H1 (cell line): Measurements from ENCODE around the gene RXFP4.

Experiments
- BRCA1 ChIP-seq: IDR thresholded peaks from 2 replicates; pipeline ENCODE4 v1.6.1; 2012; ENCODE audit warnings: low read depth, low read length, improper control_type of control experiment
- CEBPB ChIP-seq: IDR thresholded peaks from 2 replicates; pipeline ENCODE4 v1.6.1; 2012; ENCODE audit warnings: low read depth, low read length
- EP300 ChIP-seq, 2 experiments: IDR thresholded peaks; 1 replicate in 1 of 2; 2 replicates in 1 of 2; pipeline ENCODE4 v1.6.1; 2011 to 2012; ENCODE audit warnings: low read depth in 2 of 2, low read length in 2 of 2, mild to moderate bottlenecking in 2 of 2, borderline replicate concordance in 1 of 2, inconsistent platforms in 1 of 2, moderate library complexity in 1 of 2
- EZH2 ChIP-seq: fragments of 200-600 bp; sonication (generic); IDR thresholded peaks from 2 replicates; pipeline ENCODE4 v1.7.1; 2012; ENCODE audit warnings: low read depth, mild to moderate bottlenecking, moderate library complexity, low read length, inconsistent platforms; ENCODE audit not compliant: severe bottlenecking
- PHF8 ChIP-seq: fragments of 200-600 bp; sonication (generic); conservative IDR thresholded peaks from 2 replicates; pipeline ENCODE4 v1.7.1; 2012; ENCODE audit warnings: low read depth, mild to moderate bottlenecking, inconsistent platforms, low read length, moderate library complexity
- POLR2A ChIP-seq, 2 experiments: IDR thresholded peaks; 1 replicate in 1 of 2; 2 replicates in 1 of 2; pipeline ENCODE4 v1.6.1; 2011; ENCODE audit warnings: low read depth in 2 of 2, low read length in 2 of 2, mild to moderate bottlenecking in 2 of 2; ENCODE audit errors: control extremely low read depth in 1 of 2
- SAP30 ChIP-seq: fragments of 300-600 bp; sonication (generic); IDR thresholded peaks from 2 replicates; pipeline ENCODE4 v1.7.1; 2012; ENCODE audit warnings: low read length, moderate library complexity, mild to moderate bottlenecking, inconsistent platforms; ENCODE audit not compliant: insufficient read depth, insufficient replicate concordance
- SP1 ChIP-seq: IDR thresholded peaks from 2 replicates; pipeline ENCODE4 v1.6.1; 2011; ENCODE audit warnings: low read depth, low read length
- YY1 ChIP-seq: IDR thresholded peaks from 2 replicates; pipeline ENCODE4 v1.6.1; 2011; ENCODE audit warnings: low read depth, mild to moderate bottlenecking, low read length
- ZNF274 ChIP-seq: IDR thresholded peaks from 2 replicates; pipeline ENCODE4 v1.7.0; 2012; ENCODE audit warnings: low read length, borderline replicate concordance; ENCODE audit errors: extremely low read depth
- TF ChIP-seq, protein P1 (sequence below): IDR thresholded peaks from 2 replicates; pipeline ENCODE4 v1.6.1; 2012; ENCODE audit warnings: inconsistent platforms
- TF ChIP-seq, protein P2 (sequence below), 3 experiments: IDR thresholded peaks; 1 replicate in 2 of 3; 2 replicates in 1 of 3; pipeline versions ENCODE4 v1.5.1 to v1.6.1; 2011; ENCODE audit warnings: low read length in 3 of 3, mild to moderate bottlenecking in 3 of 3, inconsistent platforms in 2 of 3, low read depth in 1 of 3, moderate library complexity in 1 of 3; ENCODE audit not compliant: insufficient read depth in 1 of 3; ENCODE audit errors: control extremely low read depth in 1 of 3
- TF ChIP-seq, protein P3 (sequence below): IDR thresholded peaks from 2 replicates; pipeline ENCODE4 v1.6.1; 2012; ENCODE audit warnings: inconsistent platforms
- TF ChIP-seq, protein P4 (sequence below): IDR thresholded peaks from 2 replicates; pipeline ENCODE4 v1.6.1; 2012; ENCODE audit warnings: low read length, inconsistent platforms

DNA sequence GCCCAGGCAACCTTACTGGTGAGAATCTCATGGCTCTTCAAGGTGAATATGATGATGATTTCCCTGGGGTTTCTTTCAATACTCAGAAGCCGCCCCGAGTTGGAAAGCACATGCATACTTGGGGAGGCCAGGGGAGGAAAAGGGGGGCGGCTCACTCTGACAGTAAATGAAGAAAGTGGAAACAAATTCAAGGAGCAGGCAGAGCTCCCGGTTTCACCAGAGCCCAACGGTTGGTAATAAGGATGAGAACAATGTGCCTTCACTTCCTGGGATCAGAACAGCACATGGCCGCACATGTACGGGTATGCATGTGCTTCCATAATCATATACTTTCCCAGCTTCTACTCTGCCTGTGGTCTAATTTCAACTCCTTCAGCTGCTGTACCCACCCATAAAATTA lies 40.7 kb downstream of the RXFP4 start:
- TF ChIP-seq PHF8 (no peak), BRCA1 (no peak), SAP30 (no peak), EZH2 (no peak), CEBPB (no peak), ZNF274 (no peak), SP1 (no peak), POLR2A (IDR thresholded peaks at IDR 0.05; ENCODE audit: control extremely low read depth in 1 of 2, low read depth in 2 of 2, low read length in 2 of 2) (no peak), EP300 (IDR thresholded peaks at IDR 0.05; ENCODE audit: borderline replicate concordance in 1 of 2, low read depth in 2 of 2, low read length in 2 of 2) (no peak), YY1 (no peak)
- TF ChIP-seq, protein P1, sequence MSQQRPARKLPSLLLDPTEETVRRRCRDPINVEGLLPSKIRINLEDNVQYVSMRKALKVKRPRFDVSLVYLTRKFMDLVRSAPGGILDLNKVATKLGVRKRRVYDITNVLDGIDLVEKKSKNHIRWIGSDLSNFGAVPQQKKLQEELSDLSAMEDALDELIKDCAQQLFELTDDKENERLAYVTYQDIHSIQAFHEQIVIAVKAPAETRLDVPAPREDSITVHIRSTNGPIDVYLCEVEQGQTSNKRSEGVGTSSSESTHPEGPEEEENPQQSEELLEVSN, result no peak
- TF ChIP-seq, protein P2, sequence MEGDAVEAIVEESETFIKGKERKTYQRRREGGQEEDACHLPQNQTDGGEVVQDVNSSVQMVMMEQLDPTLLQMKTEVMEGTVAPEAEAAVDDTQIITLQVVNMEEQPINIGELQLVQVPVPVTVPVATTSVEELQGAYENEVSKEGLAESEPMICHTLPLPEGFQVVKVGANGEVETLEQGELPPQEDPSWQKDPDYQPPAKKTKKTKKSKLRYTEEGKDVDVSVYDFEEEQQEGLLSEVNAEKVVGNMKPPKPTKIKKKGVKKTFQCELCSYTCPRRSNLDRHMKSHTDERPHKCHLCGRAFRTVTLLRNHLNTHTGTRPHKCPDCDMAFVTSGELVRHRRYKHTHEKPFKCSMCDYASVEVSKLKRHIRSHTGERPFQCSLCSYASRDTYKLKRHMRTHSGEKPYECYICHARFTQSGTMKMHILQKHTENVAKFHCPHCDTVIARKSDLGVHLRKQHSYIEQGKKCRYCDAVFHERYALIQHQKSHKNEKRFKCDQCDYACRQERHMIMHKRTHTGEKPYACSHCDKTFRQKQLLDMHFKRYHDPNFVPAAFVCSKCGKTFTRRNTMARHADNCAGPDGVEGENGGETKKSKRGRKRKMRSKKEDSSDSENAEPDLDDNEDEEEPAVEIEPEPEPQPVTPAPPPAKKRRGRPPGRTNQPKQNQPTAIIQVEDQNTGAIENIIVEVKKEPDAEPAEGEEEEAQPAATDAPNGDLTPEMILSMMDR (IDR thresholded peaks at IDR 0.05; ENCODE audit: control extremely low read depth in 1 of 3, insufficient read depth in 1 of 3, low read depth in 1 of 3, low read length in 3 of 3), result no peak
- TF ChIP-seq, protein P3, sequence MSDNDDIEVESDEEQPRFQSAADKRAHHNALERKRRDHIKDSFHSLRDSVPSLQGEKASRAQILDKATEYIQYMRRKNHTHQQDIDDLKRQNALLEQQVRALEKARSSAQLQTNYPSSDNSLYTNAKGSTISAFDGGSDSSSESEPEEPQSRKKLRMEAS, result no peak
- TF ChIP-seq, protein P4, sequence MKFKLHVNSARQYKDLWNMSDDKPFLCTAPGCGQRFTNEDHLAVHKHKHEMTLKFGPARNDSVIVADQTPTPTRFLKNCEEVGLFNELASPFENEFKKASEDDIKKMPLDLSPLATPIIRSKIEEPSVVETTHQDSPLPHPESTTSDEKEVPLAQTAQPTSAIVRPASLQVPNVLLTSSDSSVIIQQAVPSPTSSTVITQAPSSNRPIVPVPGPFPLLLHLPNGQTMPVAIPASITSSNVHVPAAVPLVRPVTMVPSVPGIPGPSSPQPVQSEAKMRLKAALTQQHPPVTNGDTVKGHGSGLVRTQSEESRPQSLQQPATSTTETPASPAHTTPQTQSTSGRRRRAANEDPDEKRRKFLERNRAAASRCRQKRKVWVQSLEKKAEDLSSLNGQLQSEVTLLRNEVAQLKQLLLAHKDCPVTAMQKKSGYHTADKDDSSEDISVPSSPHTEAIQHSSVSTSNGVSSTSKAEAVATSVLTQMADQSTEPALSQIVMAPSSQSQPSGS, result no peak
